COLO668 (cell line): Measurements from ENCODE around the gene NCKAP5.

Experiments
- DNase-seq: peaks from one replicate; lab custom pipeline; 2025; ENCODE audit not compliant: unreplicated experiment; lab: John Stamatoyannopoulos, UW

NCKAP5 gene

GRCh38 chr2:133053541-133053940 lies 514.7 kb downstream of the NCKAP5 start:
- no peak for DNase-seq

DNA sequence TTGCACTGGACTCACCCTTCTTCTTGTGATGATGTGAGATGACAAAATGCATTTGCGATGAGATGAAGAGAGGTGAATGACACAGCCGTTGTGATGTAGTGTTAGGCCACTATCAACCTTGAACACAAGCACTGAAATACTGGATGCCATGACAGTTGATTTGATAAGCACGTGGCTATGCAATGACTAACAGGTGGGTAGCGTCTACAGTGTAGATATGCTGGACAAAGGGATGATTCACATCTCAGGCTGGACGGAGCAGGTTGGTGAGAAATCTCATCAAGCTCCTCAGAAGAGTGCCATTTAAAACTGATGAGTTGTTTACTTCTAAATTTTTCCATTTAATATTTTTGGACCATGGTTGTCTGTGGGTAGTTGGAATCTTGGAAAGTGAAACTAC lies 522.5 kb downstream of the NCKAP5 start:
- no peak for DNase-seq

GRCh38 chr2:133044556-133044955 lies 523.7 kb downstream of the NCKAP5 start:
- no peak for DNase-seq

GRCh38 chr2:133040170-133040569 lies 528.1 kb downstream of the NCKAP5 start:
- DNase-seq: no peak

GRCh38 chr2:133039531-133039930 lies 528.7 kb downstream of the NCKAP5 start:
- no peak for DNase-seq

GRCh38 chr2:133026536-133027177 lies 541.6 kb downstream of the NCKAP5 start:
- DNase-seq: no peak

DNA sequence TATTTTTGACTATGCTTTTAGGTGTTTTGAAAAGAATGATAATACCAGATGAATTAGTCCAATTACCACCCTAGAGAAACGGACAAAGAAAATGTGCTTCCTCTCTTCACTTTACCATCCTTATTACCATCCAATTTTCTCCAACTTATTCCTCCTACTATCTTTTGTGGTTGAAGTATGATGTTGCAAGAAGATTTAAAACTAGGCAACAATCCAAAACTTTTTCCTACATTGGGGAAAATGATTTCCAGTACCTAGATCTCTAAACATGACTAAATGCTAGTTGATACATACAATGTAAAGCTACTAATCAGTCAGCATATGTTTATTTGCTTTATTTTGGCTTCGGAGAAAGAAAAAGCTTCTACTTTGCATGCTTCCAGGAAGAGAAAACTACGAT lies 543.3 kb downstream of the NCKAP5 start:
- DNase-seq: no peak

DNA sequence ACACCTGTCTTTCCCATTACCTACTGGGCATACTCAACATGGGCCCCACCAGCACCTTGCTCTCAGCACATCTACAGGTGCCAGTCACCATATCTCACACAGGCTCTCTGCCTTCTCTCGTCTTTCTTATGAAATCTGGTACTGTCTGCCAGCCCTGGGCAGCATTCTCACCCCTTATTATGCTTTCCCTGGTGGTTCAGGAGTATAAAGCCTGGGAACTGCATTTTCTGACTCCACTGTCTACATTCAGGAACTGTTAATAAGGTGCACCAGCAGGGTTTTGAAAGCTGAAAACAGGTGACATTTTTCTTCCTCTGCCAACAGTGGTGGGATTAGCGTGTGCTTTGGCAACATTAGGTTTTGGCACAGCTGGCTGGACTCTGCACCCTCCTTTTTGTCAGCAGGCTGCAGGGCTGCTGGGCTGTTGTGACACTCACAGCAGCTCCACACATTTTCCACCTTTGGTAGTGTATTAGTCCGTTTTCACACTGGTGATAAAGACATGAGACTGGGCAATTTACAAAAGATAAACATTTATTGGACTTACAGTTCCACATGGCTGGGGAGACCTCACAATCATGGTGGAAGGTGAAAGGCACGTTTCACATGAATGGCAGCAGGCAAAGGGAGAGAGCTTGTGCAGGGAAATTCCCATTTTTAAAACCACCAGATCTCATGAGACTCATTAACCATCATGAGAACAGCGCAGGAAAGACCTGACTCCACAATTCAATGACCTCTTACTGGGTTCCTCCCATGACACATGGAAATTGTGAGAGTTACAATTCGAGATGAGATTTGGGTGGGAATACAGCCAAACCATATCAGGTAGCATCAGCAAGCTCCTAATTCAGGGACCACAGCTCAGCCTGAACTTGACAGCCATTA lies 555.2 kb downstream of the NCKAP5 start:
- DNase-seq: no peak

- DNase-seq: no peak
Observed at GRCh38 chr2:133004623-133005022, 563.6 kb downstream of the NCKAP5 start.

DNA sequence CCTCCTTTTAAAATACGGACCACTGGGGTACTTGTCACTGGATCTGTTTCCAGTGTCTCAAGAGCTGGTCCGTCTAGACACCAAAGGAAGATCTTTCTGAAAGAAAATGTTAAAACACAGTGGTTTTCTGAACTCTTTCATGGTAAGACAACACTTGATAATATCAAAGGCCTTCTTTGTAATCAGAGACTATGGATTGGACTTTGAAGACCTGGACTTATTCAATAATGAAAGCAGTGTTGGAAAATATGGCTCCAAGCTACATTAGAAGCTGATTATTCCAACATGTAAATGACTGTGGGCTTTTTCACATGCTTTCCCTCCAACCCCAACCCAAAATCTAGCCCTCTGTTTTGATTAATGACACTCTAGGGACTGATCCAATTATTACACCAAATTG lies 568.8 kb downstream of the NCKAP5 start:
- no peak for DNase-seq

- no peak for DNase-seq
Observed at GRCh38 chr2:132998221-132998620, 570.0 kb downstream of the NCKAP5 start.

DNA sequence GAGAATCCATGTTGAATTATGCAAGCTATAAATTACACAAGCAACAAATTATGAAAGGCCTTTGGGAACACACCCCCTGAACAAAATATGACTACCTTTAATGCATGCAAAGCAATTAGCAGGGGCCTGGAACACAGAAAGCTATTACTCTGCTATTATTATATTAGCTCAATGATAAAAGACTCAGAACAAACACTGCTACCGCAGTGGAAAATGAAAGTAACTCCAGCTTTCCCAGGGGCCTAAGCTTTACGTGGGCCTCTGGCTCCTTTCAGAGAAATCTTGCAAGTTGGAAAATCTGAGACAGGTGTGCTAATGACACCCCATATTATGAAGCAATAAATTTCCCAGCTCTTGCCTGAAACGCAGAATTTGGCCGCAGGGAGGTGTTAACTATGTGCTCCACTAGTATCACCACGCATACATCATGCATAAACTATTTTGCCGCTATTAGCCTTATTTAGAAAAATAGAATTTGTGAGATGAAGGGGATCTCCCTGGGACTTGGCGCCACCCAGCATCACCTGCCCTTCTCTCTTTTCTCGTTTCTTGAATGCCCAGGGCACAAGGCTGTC lies 576.7 kb downstream of the NCKAP5 start:
- DNase-seq: no peak

GRCh38 chr2:132984731-132985130 lies 583.5 kb downstream of the NCKAP5 start:
- DNase-seq: no peak

GRCh38 chr2:132980304-132980703 lies 588.0 kb downstream of the NCKAP5 start:
- DNase-seq: no peak

GRCh38 chr2:132979339-132980093 lies 588.7 kb downstream of the NCKAP5 start:
- DNase-seq: no peak

- DNase-seq: no peak
Observed at GRCh38 chr2:132978840-132979239, 589.4 kb downstream of the NCKAP5 start.

DNA sequence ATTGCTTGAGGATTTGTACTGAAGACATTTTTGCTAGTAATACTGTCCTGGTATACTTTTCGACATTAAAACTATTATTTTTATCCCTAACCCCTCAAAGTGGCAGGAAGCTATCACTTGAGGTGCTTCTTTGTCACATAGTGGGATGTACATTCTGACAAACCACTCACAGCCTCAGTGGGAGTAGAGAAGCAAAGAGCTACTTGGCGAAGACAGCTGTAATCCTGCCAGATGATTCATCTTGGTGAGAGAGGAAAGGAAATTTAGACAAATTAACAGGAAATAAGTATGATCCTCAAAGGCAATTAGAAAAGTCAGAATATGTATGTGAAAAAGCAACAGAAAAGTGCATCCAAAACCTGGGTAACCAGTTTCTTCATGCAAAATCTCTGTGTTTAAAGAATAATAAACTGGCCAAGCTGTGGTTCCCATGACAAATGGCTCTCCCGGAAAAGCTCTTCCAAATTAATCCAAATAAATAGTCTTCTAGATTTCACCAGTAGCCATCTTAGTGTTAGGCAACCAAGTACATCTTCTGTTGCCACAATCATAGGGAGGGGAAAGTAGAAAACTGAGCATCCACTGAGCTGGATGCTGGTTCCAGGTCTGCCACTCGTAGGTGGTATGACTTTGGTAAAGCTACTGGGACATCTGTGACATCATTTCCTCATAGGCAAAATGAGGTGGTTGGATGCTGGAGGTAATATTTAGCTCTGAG lies 590.3 kb downstream of the NCKAP5 start:
- no peak for DNase-seq

- DNase-seq: no peak
Observed at GRCh38 chr2:132975193-132976105, 592.8 kb downstream of the NCKAP5 start.

- no peak for DNase-seq
Observed at GRCh38 chr2:132974467-132975095, 593.7 kb downstream of the NCKAP5 start.
